HG03196 (cell line): ENCODE data around the gene PPIP5K2.
"Not testable (repeated sequence)": the region's sequence is repeated elsewhere in the genome, so short reads cannot be mapped to it uniquely, and the experiment has no call there.

ENCODE experiments used
- ATAC-seq: cut with Tn5 transposase; IDR thresholded peaks from one replicate; pipeline ENCODE4 v1.9.1; 2021; ENCODE audit not compliant: unreplicated experiment

The PPIP5K2 gene

GRCh38 chr5:103205991-103206700 is 86.0 kb downstream of the PPIP5K2 start:
- ATAC-seq, result no peak

- no peak for ATAC-seq
Observed at GRCh38 chr5:103207011-103207410, 86.9 kb downstream of the PPIP5K2 start.

GRCh38 chr5:103207653-103208052 is 87.6 kb downstream of the PPIP5K2 start:
- ATAC-seq, result no peak

GRCh38 chr5:103208460-103208859 is 88.4 kb downstream of the PPIP5K2 start:
- ATAC-seq, result no peak

GRCh38 chr5:103209065-103209464 is 89.0 kb downstream of the PPIP5K2 start:
- ATAC-seq, result no peak

- ATAC-seq, result no peak
Observed at GRCh38 chr5:103210952-103211351, 90.9 kb downstream of the PPIP5K2 start.

- peak; percentile 62 for ATAC-seq
Observed at GRCh38 chr5:103211576-103212561, 91.8 kb downstream of the PPIP5K2 start.

GRCh38 chr5:103216137-103216536 is 96.0 kb downstream of the PPIP5K2 start:
- ATAC-seq, result no peak

GRCh38 chr5:103216697-103217096 is 96.6 kb downstream of the PPIP5K2 start:
- no peak for ATAC-seq

- no peak for ATAC-seq
Observed at GRCh38 chr5:103217101-103217500, 97.0 kb downstream of the PPIP5K2 start.

GRCh38 chr5:103218164-103218563 is 98.1 kb downstream of the PPIP5K2 start:
- no peak for ATAC-seq

- ATAC-seq, result not testable (repeated sequence)
Observed at GRCh38 chr5:103219074-103219473, 99.0 kb downstream of the PPIP5K2 start.

- ATAC-seq, result no peak
Observed at GRCh38 chr5:103223031-103223955, 103.2 kb downstream of the PPIP5K2 start.

GRCh38 chr5:103224118-103224893 is 104.2 kb downstream of the PPIP5K2 start:
- peak; percentile 92 for ATAC-seq

- no peak for ATAC-seq
Observed at GRCh38 chr5:103224894-103225246, 104.8 kb downstream of the PPIP5K2 start.

- ATAC-seq, result no peak
Observed at GRCh38 chr5:103228061-103228460, 108.0 kb downstream of the PPIP5K2 start.

GRCh38 chr5:103228588-103228987 is 108.5 kb downstream of the PPIP5K2 start:
- no peak for ATAC-seq

- ATAC-seq, result peak; percentile 81
Observed at GRCh38 chr5:103232393-103232999, 112.4 kb downstream of the PPIP5K2 start.

GRCh38 chr5:103234239-103234975 is 114.3 kb downstream of the PPIP5K2 start:
- no peak for ATAC-seq
